SKM-1 treated with dmso at 0.1 percent for 144 hours (cell line): ENCODE measurements around the gene TBC1D24.

Source experiments
- DNase-seq: peaks from one replicate; lab custom pipeline; 2025; ENCODE audit not compliant: unreplicated experiment; lab: John Stamatoyannopoulos, UW

The TBC1D24 gene

GRCh38 chr16:2515180-2515851, 40.4 kb downstream of the TBC1D24 start:
- DNase-seq = peak; percentile 50

DNA sequence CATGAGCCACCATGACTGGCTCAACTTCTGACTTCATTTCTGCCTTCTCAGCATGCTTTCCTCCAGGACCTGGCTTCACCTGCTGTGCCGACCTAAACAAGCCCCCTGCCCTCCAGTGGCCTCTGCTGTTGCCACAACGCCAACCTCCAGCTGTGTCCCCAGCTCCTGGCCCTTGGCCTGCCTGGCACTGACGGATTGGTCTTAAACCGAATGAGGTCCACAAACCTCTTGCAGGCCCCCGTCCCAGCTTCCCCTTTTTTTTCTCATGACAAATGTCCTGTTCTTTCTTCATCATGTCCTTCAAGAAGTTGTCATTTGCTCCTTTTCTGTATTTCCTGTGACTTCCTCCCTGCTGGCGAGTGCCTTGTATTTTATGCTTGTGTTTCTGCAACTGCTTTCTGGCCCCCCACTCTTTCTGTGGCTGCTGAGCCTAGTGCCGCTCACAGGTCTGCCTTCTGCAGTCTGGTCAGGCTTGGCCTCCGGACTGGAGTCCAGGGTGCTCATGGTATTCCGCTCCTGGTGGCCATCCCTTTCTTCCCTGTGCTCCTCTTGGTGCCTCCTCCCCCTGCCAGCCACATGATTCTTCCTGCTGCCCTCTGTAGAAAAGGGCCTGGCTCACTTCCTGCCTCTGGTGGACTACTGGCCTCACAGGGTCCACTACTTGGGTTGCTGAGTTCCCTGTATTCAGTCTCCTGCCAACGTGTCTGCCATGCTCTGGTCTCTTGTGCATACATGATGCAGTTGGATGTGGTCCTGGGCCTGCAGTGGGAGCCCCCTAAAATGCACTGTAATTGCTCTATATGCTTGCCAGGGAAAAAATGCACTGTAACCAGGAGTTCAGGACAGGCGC, 41.7 kb downstream of the TBC1D24 start:
- peak; percentile 78 for DNase-seq

GRCh38 chr16:2517954-2518605, 43.2 kb downstream of the TBC1D24 start:
- DNase-seq = no peak

DNA sequence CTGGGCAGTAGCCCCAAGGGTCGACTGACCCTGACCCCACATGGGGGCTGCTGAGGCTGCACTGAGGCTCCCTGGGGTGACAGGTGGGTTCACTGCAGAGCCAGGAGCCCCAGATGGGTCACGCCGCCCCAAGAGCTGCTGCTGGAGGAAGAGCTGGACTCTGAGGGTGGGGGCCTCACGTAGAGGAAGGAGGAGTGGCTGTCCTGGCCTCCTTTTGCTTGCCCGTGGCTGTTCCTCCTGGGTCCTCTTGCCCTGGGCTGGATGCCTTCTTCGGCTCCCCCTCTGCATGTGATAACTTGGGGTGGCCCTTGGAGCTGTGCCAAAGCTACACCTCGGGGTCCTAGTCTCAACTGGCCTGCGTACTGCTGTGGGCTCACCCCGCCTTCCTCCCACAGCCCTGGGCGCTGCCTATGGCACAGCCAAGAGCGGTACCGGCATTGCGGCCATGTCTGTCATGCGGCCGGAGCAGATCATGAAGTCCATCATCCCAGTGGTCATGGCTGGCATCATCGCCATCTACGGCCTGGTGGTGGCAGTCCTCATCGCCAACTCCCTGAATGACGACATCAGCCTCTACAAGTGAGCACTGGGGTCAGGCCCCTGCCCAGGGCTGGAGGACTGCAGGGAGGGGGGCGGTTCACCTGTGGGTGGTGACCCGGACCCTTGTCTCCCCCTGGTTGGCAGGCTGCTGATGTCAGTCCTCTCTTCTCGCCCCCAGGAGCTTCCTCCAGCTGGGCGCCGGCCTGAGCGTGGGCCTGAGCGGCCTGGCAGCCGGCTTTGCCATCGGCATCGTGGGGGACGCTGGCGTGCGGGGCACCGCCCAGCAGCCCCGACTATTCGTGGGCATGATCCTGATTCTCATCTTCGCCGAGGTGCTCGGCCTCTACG, 44.1 kb downstream of the TBC1D24 start:
- DNase-seq = no peak

- DNase-seq = no peak
Observed at GRCh38 chr16:2519711-2520080, 44.8 kb downstream of the TBC1D24 start.

DNA sequence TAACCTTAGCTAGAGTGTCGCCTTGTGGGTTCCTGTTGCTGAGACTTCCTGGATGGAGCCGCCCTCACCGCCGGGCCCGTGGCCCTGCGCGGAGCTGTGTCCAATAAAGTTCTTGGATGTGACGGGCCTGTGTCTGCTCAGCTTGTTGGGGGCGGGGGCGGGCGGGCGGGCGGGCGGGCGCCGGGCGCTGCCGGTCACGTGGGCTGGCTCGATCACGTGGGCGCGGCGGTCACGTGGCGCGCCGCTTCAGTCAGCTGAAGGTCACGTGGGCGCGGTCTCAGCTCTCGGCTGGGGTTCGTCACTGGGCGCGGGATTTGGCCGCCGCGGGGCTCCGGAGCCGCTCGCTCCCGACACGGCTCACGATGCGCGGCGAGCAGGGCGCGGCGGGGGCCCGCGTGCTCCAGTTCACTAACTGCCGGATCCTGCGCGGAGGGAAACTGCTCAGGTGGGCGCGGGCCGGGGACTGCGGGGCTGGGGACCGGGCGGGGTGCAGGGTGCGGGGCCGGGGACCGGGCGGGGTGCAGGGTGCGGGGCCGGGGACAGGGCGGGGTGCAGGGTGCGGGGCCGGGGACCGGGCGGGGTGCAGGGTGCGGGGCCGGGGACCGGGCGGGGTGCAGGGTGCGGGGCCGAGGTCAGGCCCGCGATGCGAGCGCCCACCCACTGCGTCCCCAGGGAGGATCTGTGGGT, 45.3 kb downstream of the TBC1D24 start, which contains the start of gene AMDHD2:
TSS of gene AMDHD2 (plus strand) at position 275 of the 687 bp plus-strand sequence. CDS start at position 363, 88 bp downstream.
- DNase-seq = peak; percentile 32

GRCh38 chr16:2520784-2521531, 46.0 kb downstream of the TBC1D24 start:
- no peak for DNase-seq

DNA sequence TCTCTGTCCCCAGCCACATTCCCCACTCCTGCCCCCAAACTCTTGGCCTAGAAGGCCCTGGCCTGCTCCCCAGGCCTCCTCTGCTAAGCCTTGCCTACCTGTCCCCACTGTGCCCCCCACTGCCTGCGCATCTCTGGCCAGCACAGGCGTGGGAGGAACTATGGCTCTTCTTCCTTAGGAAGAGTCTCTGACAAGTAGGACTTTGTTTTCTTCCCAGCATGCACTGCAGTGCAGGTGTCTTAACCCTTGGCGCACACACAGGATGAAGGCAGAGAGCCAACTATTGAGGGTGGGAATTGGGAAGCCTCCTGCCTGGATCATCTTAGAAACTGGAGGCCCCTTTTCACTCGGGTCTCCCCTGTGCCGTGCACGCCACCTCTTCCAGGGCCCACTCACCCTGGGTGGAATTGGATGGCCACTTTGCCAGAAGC, 48.9 kb downstream of the TBC1D24 start:
- no peak for DNase-seq

- DNase-seq = no peak
Observed at GRCh38 chr16:2524339-2524938, 49.5 kb downstream of the TBC1D24 start.

DNA sequence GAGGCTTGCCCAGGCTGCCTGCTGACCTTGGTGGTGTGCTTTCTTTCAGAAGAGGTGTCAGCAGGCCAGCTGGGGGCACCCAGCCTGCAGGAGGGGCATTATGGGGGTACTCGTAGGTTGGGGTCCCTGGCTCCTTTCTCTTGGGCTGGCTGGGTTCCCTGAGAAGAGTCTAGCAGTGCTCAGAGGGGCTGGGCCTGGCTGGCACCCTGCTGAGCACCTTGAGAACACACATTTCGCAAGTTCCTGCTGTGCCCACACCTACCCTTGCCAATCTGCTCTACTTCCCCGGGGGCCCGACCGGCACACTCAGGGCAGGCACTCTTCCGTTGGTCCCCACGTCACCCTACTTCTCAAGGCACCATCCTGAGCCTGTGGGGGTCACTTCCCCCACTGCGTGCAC, 51.2 kb downstream of the TBC1D24 start:
- DNase-seq = no peak

DNA sequence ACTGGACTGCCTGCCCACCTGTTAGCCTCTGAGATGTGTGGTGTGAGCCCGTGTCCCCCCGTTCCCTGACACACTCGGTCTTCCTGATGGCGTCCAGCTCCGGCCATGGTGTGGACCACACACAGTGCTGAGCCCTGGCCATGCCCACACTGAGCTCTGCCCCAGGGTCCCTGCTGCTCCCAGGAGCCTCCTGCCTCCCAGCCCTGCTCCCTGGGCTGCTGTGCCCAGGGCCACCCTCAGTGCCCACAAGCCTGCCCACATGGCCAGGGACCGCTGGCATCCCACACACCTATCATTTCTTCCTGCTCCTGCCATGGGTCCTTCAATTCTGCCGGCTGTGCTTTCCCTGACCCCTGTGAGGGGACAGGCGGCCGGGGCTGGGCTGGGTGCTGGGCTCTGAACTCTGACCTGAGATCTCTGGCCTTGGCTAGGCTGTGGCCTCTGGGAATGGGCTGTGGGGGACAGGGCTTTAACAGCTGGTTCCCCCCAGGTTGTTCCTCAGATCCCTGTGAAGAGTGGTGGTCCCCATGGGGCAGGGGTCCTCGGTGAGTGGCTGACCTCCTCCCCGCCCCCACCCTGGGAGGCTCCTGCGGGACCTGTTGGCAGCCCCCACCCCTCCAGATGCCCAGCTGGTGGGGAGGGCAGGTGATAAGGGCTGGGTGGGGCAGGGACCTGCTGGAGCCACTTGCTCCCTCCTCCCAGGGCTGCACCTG, 52.3 kb downstream of the TBC1D24 start:
- no peak for DNase-seq

DNA sequence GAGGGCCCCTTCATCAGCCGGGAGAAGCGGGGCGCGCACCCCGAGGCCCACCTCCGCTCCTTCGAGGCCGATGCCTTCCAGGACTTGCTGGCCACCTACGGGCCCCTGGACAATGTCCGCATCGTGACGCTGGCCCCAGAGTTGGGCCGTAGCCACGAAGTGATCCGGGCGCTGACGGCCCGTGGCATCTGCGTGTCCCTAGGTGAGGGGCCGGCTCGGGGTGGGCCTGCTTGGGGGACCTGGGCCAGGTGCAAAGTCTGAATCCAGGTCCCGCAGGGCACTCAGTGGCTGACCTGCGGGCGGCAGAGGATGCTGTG, 52.8 kb downstream of the TBC1D24 start:
- DNase-seq = no peak

DNA sequence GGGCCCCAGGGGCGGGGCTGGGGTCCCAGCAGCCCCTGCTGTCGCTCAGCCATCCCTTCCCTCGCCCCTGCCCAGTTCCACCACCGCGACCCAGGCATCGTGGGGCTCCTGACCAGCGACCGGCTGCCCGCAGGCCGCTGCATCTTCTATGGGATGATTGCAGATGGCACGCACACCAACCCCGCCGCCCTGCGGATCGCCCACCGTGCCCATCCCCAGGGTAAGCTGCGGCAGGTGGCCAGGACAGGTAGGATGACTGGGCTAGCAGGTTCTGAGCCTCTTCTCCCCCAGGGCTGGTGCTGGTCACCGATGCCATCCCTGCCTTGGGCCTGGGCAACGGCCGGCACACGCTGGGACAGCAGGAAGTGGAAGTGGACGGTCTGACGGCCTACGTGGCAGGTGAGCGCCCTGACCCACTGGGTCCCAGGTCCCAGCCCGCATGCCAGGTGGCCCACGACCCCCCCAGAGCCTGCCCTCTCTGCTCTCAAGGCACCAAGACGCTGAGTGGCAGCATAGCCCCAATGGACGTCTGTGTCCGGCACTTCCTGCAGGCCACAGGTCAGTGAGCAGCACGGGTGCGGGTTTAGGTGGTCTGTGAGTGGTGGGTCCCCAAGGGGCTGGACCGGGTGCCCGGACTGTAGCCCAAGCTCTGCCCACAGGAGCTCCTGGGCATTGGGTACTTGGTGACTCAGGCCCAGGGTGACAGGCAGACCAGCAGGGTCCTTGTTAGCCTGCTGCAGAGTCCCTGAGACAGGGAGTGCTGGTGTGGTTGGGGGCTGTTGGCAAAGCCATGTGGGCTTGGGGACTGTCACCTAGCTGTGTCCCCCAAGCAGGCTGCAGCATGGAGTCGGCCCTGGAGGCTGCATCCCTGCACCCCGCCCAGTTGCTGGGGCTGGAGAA, 53.5 kb downstream of the TBC1D24 start:
- DNase-seq = no peak

DNA sequence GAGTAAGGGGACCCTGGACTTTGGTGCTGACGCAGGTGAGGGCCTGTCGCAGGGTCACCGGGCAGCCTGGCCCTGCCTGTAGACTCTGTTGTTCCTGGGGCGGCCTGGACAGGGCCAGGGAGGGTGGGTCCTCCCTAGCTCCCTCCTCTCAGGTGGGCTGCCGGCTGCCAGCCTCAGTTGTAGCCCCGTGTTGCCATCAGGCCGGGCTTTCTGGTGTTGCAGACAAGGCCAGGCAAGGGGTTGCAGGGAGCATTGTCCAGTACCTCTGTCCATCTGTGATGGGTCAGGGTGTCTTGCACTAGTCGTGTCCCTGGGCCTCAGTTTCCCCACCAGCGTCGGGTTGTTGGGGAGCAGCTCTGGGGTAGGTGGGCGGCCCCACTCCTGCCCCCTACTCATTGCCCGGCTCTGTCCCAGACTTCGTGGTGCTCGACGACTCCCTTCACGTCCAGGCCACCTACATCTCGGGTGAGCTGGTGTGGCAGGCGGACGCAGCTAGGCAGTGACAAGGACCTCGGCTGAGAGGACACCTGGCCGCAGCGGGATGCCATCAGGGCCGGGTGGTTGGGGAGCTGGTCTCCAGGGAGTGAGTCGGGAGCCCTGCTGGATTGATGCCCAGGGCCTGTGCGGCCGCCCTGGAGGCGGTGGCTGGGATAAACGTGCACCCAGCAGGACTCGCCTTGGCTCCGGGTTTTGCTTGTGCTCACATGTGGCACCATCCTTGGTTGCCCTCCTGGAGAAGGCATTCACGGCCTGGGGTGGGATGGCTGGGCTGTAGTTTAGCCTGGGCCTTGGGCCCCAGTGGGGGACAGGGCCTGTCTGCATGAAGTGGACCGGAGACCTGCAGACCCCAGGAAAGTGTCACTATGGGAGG, 54.4 kb downstream of the TBC1D24 start:
- DNase-seq = no peak

GRCh38 chr16:2529961-2530628, 55.2 kb downstream of the TBC1D24 start:
- no peak for DNase-seq

GRCh38 chr16:2530629-2531318, 55.8 kb downstream of the TBC1D24 start:
- no peak for DNase-seq
